HG02642 (cell line): ENCODE data around the gene PLXNA4.
"Not testable (repeated sequence)": the region's sequence is repeated elsewhere in the genome, so short reads cannot be mapped to it uniquely, and the experiment has no call there.

ENCODE experiments used
- ATAC-seq: cut with Tn5 transposase; IDR thresholded peaks from one replicate; pipeline ENCODE4 v1.9.1; 2021; ENCODE audit warnings: mild to moderate bottlenecking; ENCODE audit not compliant: unreplicated experiment, poor library complexity

Gene PLXNA4

GRCh38 chr7:132402096-132402495 lies 174.2 kb downstream of the PLXNA4 start:
- ATAC-seq = no peak

GRCh38 chr7:132400561-132401142 lies 175.6 kb downstream of the PLXNA4 start:
- ATAC-seq = no peak

- no peak for ATAC-seq
These were observed 176.9 kb downstream of the PLXNA4 start for GRCh38 chr7:132399367-132399766.

- ATAC-seq = no peak
These were observed 177.9 kb downstream of the PLXNA4 start for GRCh38 chr7:132398253-132398925.

GRCh38 chr7:132397070-132397469 lies 179.2 kb downstream of the PLXNA4 start:
- no peak for ATAC-seq

GRCh38 chr7:132395361-132395760 lies 180.9 kb downstream of the PLXNA4 start:
- ATAC-seq = no peak

GRCh38 chr7:132394283-132395198 lies 181.7 kb downstream of the PLXNA4 start:
- no peak for ATAC-seq

GRCh38 chr7:132393789-132394261 lies 182.4 kb downstream of the PLXNA4 start:
- ATAC-seq = no peak

- no peak for ATAC-seq
These were observed 183.6 kb downstream of the PLXNA4 start for GRCh38 chr7:132392713-132393112.

GRCh38 chr7:132390705-132391104 lies 185.6 kb downstream of the PLXNA4 start:
- ATAC-seq = no peak

GRCh38 chr7:132390049-132390448 lies 186.2 kb downstream of the PLXNA4 start:
- not testable (repeated sequence) for ATAC-seq

- no peak for ATAC-seq
These were observed 187.6 kb downstream of the PLXNA4 start for GRCh38 chr7:132388688-132389087.

- no peak for ATAC-seq
These were observed 188.7 kb downstream of the PLXNA4 start for GRCh38 chr7:132387596-132387995.

- ATAC-seq = no peak
These were observed 190.0 kb downstream of the PLXNA4 start for GRCh38 chr7:132386201-132386681.

GRCh38 chr7:132383962-132384361 lies 192.3 kb downstream of the PLXNA4 start:
- ATAC-seq = no peak

GRCh38 chr7:132381742-132382472 lies 194.4 kb downstream of the PLXNA4 start:
- ATAC-seq = no peak

- ATAC-seq = no peak
These were observed 196.2 kb downstream of the PLXNA4 start for GRCh38 chr7:132380059-132380458.

GRCh38 chr7:132379292-132379691 lies 197.0 kb downstream of the PLXNA4 start:
- ATAC-seq = no peak

- no peak for ATAC-seq
These were observed 198.3 kb downstream of the PLXNA4 start for GRCh38 chr7:132377703-132378584.
